ENCODE data around the gene PDLIM5.
"Not testable (repeated sequence)": the region's sequence is repeated elsewhere in the genome, so short reads cannot be mapped to it uniquely, and the experiment has no call there.

Gene PDLIM5

DNA sequence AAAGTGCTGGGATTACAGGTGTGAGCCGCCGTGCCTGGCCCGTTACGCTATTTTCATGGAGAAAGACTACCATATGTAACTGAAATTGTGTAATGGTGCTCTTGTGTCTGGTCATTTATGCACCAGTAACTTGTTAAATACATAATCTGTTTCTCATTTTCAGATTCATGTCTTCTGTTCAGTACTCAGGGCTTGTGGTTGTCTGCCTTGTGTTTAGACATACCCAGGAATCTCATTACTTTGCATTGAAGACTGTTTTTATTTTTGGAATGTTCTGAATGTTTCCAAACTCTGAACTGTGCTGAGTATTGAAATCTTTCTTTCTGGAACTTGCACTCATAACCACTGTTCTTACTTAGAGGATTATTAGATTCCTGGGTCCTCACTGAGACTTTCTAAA is 52.8 kb downstream of the PDLIM5 start:
- no peak for FAIRE-seq

DNA sequence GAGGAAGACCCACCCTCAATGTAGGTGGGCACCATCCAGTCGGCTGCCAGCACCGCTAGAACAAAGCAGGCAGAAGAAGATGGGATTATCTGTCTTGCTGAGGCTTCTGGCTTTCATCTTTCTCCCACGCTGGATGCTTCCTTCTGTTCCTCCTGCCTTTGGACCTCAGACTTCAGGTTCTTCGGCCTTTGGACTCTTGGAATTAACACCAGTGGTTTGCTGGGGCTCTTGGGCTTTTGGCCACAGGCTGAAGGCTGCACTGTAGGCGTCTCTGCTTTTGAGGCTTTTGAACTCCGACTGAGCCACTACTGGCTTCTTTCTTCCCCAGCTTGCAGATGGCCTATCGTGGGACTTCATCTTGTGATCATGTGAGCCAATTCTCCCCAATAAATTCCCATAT is 55.1 kb downstream of the PDLIM5 start:
- no peak for FAIRE-seq

DNA sequence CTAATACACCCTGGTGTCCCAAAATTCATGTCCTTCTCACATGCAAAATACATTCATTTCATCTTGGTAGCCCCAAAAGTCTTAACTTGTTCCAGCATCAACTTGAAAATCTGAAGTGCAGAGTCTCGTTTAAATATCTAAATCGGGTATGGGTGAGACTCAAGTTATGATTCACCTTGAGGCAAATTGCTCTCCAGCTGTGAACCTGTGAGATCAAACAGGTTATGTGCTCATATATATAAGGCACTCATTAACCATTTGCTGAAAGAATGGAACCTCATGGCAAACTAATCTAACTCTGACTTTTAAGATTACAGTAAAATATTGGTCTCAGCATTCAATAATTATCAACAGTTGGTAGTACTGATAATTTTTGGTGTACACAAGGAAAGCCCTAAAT is 55.5 kb downstream of the PDLIM5 start:
- FAIRE-seq: no peak

DNA sequence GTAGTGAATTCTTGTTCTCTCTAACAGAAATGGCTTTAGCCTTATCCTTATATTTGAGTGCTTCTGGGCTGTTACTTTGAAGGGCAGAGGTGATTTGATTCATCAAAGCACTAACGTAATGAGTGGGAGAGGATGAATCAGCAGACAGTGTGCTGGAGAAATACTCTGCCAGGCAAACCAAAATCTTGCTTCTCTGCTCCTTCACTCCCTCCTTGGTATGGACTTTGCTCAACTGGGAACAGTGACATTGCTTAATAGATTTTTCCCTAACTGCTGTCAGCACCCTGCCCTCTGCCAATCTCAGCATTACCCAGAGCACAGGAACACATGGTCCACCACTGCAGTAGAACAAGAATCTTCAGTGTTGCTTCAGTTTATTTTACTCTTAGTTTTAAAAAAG is 56.0 kb downstream of the PDLIM5 start:
- FAIRE-seq: no peak

DNA sequence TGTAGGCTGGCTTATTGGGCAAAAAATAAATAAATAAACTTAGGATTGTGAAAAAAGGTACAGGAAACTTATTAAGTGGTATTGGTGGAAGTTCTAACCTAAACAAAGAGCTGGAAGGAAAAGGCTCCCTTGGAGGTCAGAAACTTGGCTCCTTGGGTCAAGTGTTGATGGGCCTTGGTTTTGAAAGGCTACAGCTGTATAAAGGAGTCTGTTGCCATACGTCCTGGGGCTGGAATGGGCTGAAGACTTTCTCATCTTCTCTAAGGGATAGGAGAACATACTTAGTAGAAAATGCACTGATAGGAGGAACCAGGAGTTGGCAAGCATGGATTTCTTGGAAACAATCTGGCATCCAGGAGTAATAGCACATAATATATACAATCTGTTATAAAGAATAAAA is 56.6 kb downstream of the PDLIM5 start:
- no peak for FAIRE-seq

DNA sequence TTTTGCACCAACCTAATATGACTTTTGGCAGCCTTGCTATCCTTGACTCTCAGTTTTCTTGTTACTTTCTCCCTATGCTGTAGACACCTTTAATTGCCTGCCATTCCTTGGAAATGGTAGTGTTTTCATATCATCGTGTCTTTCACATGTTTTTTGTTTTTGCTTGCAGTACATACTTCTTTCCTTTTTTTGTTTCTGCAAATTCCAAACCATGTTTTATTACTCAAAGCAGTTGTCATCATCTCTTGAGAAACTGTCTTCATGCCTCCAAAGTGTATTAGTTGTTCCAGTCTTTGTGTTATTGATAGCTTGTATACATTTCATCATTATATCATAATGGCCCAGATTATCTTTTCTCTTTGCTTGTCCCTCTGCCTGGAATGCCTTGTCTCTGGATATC is 57.1 kb downstream of the PDLIM5 start:
- no peak for FAIRE-seq

DNA sequence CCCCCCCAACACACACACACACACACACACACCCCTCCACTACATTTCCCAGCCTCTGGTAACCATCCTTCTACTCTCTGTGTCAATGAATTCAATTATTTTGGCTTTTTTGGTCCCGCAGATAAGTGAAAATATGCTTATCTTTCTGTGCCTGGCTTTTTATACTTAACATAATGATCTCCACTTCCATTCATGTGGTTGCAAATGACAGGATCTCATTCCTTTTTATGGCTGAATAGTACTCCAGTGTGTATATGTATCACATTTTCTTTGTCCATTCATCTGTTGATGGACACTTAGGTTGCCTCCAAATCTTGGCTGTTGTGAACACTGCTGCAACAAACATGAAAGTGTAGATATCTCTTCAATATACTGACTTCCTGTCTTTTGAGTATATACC is 59.8 kb downstream of the PDLIM5 start:
- FAIRE-seq: no peak

DNA sequence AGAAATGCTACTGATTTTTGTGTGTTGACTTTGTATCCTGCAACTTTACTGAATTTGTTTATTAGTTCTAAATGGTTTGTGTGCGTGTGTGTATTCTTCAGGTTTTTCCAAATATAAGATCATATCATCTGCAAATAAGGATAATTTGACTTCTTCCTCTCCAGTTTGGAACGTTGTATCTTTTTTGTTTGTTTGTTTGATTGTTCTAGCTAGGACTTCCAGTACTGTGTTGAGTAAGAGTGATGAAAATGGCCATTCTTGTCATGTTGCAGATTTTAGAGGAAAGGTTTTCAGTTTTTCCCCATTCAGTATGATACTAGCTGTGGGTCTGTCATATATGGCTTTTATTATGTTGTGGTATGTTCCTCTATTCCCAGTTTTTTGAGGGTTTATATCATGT is 61.8 kb downstream of the PDLIM5 start:
- FAIRE-seq: not testable (repeated sequence)

GRCh38 chr4:94515365-94515764 is 63.6 kb downstream of the PDLIM5 start:
- no peak for FAIRE-seq

DNA sequence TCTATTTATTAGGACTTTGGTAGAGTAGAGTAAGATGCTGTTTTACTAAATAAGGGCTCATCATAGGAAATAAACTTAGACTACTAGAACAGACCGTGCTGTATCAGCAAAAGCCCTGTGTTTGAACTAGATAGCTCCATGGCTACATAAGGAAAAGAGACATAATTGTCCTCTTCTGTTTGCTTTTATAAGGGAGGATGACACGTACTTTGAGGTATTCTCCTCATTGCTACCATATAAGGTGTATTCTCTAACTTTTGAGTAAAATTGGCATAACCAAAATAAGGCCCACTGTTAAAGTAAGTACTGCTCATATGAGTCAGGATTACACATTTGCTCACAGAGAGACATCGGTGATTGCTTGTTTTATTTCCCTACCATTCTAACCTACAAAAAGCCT is 64.3 kb downstream of the PDLIM5 start:
- no peak for FAIRE-seq

DNA sequence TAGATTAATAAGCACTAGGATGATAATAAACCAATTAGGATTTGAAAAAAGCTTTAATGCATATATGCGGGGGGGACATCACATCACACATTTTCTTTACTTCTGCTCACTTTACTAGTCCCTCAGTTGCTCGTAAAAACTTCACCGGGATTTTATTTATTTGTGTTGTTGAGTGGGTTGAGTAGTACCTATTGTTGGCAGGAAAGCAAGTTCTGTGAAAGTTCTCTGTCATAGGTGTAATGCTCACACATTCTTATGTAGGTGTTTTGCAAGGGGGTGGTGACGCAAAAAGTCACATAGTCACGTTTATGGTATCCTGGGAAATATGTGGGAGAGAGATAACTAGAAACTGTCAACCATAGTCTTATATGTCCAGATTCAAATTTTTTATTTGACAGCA is 65.3 kb downstream of the PDLIM5 start:
- no peak for FAIRE-seq

GRCh38 chr4:94517492-94517891 is 65.8 kb downstream of the PDLIM5 start:
- FAIRE-seq: no peak

GRCh38 chr4:94519019-94519418 is 67.3 kb downstream of the PDLIM5 start:
- FAIRE-seq: no peak

GRCh38 chr4:94519925-94520789 is 68.4 kb downstream of the PDLIM5 start:
- FAIRE-seq: no peak

DNA sequence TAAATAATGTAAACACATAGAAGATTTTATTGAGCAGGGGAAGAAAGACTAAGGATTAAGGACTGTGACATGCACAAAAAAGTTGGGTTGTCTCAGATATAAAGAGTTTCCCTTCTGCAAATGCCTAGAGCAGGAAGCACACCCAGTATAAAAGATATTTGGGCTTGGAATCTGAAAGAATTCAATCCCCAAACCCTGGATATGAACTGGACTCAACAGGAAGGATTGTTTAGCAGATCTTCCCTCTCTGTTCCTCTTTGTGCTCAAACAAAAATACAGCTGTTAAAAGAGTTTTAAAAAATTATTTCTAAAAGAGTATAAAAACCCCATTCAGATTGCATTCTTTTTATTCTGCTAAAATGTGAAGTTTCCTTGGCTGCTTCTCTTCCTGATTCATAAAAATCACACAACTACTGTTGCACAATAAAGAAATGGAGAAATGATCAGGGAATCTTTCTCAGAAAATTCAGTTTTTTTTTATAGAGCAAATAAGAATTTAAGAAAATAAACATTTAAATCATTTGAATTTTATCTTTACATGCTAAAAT is 71.4 kb downstream of the PDLIM5 start:
- FAIRE-seq: no peak

- no peak for FAIRE-seq
Measured at GRCh38 chr4:94523617-94524016, 71.9 kb downstream of the PDLIM5 start.

- FAIRE-seq: no peak
Measured at GRCh38 chr4:94525993-94526728, 74.4 kb downstream of the PDLIM5 start.

- no peak for FAIRE-seq
Measured at GRCh38 chr4:94527556-94528233, 76.0 kb downstream of the PDLIM5 start.

DNA sequence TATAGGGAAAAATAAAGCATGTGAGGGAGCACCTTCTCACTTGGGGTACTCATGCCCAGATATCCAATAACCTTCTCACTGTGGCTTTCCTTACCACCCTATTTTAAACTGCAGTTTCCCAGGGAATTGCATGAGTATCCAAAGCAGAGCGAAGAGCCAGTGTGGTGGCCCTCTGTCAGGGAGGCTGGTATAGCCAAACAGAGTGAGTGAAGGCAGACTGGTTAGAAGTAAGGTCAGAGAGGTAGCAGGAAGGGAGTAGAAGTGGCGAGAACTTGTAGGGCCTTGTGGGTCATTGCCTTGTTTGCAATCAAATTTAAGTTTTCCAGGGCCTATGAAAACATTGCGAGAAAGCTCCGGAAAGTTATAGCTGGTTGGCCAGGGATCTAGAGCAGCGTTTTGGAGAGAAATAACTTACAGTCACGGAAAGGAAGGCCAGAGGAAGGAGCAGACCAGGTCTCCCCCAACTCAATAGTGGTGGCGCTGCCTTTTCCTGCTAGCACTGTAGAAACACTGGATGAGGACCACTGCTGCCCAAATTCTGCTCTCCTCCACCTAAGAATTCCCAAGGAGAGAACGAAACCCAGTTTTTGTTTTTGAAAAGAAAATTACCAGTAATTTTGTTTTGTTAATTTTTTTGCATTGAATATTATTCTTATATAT is 77.2 kb downstream of the PDLIM5 start:
- FAIRE-seq: no peak

DNA sequence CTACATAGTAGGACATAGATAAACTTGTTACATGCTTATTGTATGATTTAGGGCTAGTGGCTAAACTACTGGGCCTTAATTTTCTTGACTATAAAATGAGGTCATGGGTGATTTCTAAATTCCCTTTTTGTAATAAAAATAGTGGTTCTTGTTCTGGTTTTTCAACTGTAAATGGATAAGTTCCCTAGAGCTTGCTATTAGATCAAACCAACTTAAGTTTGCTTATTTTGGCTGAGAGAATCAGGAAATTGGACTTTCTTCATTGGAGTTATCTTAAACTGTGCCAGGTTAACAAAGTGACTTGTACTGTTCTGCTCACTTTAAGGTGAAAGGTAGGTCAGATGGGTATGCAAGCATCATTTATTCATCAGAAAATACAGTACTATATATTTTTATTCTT is 78.3 kb downstream of the PDLIM5 start:
- FAIRE-seq: no peak

GRCh38 chr4:94531991-94532789 is 80.4 kb downstream of the PDLIM5 start:
- FAIRE-seq: no peak
